ENCODE data around the gene NEK5.
A peak's percentile ranks its signal among the peaks of the same experiment; 100 is the strongest.

GRCh38 chr13:52104624-52105023 is 24.2 kb downstream of the NEK5 start:
- TF ChIP-seq EGR1 (IDR thresholded peaks at IDR 0.05) (no peak), FOXM1 (IDR thresholded peaks at IDR 0.05; ENCODE audit: borderline replicate concordance, low read depth) (peak; percentile 61; the same call in 1 of the 2 replicates), EP300 (IDR thresholded peaks at IDR 0.05; ENCODE audit: borderline replicate concordance) (peak; percentile 65; the same call in 1 of the 2 replicates), RAD21 (IDR thresholded peaks at IDR 0.05; ENCODE audit: low read depth) (peak; percentile 10; the same call in 1 of the 2 replicates), NFIC (IDR thresholded peaks at IDR 0.05) (0 out of 2 replicates have a peak, but pooled peaks have one; percentile 12), TAF1 (IDR thresholded peaks at IDR 0.05; ENCODE audit: low read depth) (no peak), TEAD4 (IDR thresholded peaks at IDR 0.05) (peak; percentile 50), CEBPB (IDR thresholded peaks at IDR 0.05) (peak; percentile 99), YY1 (IDR thresholded peaks at IDR 0.05; ENCODE audit: low read depth) (no peak), TCF12 (IDR thresholded peaks at IDR 0.05; ENCODE audit: low read depth) (peak; percentile 39; the same call in 1 of the 2 replicates), USF1 (IDR thresholded peaks at IDR 0.05) (no peak)
- TF ChIP-seq, protein P1, sequence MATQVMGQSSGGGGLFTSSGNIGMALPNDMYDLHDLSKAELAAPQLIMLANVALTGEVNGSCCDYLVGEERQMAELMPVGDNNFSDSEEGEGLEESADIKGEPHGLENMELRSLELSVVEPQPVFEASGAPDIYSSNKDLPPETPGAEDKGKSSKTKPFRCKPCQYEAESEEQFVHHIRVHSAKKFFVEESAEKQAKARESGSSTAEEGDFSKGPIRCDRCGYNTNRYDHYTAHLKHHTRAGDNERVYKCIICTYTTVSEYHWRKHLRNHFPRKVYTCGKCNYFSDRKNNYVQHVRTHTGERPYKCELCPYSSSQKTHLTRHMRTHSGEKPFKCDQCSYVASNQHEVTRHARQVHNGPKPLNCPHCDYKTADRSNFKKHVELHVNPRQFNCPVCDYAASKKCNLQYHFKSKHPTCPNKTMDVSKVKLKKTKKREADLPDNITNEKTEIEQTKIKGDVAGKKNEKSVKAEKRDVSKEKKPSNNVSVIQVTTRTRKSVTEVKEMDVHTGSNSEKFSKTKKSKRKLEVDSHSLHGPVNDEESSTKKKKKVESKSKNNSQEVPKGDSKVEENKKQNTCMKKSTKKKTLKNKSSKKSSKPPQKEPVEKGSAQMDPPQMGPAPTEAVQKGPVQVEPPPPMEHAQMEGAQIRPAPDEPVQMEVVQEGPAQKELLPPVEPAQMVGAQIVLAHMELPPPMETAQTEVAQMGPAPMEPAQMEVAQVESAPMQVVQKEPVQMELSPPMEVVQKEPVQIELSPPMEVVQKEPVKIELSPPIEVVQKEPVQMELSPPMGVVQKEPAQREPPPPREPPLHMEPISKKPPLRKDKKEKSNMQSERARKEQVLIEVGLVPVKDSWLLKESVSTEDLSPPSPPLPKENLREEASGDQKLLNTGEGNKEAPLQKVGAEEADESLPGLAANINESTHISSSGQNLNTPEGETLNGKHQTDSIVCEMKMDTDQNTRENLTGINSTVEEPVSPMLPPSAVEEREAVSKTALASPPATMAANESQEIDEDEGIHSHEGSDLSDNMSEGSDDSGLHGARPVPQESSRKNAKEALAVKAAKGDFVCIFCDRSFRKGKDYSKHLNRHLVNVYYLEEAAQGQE (IDR thresholded peaks at IDR 0.05; ENCODE audit: low read depth): no peak
- TF ChIP-seq, protein P2, sequence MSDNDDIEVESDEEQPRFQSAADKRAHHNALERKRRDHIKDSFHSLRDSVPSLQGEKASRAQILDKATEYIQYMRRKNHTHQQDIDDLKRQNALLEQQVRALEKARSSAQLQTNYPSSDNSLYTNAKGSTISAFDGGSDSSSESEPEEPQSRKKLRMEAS (IDR thresholded peaks at IDR 0.05): peak; percentile 39; the same call in 1 of the 2 replicates

All from Ishikawa (cell line).